ENCODE data around the gene BFSP2.
A peak's percentile ranks its signal among the peaks of the same experiment; 100 is the strongest.

Gene BFSP2

GRCh38 chr3:133445108-133445507 lies 45.3 kb downstream of the BFSP2 start:
- intact Hi-C loops (cut with DNase I), result no loop called here
- no peak for DNase-seq

- intact Hi-C loops (cut with DNase I), result no loop called here
- DNase-seq, result no peak
These were observed 48.1 kb downstream of the BFSP2 start for GRCh38 chr3:133447750-133448477.

GRCh38 chr3:133448478-133449122 lies 48.7 kb downstream of the BFSP2 start:
- peak in 1 of 42 donors; percentile 18 for DNase-seq

GRCh38 chr3:133451309-133451708 lies 51.5 kb downstream of the BFSP2 start:
- no peak for DNase-seq
- intact Hi-C loops (cut with DNase I), result no loop called here

More at GRCh38 chr3:133448478-133449122, 48.7 kb downstream of the BFSP2 start:
- intact Hi-C loops (cut with DNase I), result no loop called here

DNA sequence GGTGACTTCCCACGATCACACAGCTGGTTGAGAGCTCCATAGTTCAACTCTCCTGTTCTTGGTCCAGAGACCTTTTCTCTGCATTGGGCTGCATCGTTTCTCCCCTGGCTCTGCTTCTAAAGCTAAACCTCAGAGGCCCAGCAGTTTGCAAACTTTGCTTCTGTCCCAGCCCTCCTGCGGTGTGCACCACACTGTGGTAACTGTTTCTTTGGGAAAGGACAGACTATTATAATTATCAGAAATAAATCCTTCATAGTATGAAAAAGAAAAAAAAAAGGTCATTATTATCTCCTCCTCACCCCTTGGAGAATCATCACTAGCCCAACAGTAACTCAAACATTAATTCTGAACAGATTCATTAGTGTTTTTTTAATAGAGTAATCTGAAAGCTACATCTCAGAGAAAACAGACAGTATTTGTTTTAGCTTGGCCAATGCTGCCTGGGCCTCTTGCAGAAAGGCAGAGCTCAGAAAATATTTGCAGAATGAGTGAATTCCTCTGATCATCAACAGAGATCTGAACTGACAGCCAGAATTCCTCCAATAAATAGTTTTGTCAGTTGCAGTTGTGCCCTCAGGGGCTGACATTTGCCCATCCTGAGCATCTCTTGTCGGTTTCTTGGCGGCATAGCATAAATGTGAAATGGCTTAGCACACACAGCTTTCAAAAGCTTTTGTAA lies 52.9 kb downstream of the BFSP2 start:
- intact Hi-C loops (cut with DNase I), result no loop called here
- no peak for DNase-seq

DNA sequence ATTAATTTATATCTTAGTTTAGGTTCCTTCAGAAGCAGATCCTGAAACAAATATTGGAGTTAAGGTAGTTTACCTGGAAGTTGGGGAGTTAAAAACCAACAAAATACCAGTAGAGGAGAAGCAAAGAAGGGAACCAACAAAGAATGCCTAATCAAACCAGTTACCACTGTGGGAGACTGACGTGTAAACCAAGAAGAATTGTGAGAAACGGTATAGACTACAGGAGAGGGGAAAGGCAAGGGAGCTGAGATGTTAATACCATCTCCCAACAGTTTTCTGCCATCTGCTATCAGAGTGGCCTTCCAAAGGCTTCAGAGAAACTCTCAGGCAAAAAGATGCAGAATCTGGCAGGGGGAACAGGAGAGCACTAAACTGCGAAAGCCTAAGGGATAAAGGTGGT lies 53.5 kb downstream of the BFSP2 start:
- DNase-seq, result no peak
- intact Hi-C loops (cut with DNase I), result no loop called here

GRCh38 chr3:133455281-133455680 lies 55.4 kb downstream of the BFSP2 start:
- intact Hi-C loops (cut with DNase I), result no loop called here
- no peak for DNase-seq

- intact Hi-C loops (cut with DNase I), result no loop called here
These were observed 56.1 kb downstream of the BFSP2 start for GRCh38 chr3:133455960-133456359.

DNA sequence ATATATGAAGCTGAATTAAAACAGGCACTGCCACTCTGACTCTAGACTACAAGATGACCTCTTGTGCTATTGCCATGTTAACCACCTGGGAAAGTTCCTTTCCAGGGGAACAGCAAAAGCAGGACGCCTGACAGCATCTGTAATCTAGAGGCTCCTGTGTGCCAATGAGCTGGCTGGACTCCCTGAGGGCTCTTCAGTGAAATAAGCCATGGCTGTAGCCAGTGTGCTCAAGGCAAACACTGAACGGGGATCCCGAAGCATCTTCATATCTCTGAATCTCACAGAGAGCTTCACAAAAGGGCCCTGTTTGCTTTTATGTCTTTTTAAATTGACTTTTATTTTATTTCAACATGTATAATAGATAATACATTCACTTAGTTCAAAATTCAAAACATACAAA lies 57.2 kb downstream of the BFSP2 start:
- intact Hi-C loops (cut with DNase I), result no loop called here
- DNase-seq, result no peak

More at GRCh38 chr3:133455960-133456359, 56.1 kb downstream of the BFSP2 start:
- no peak for DNase-seq

DNA sequence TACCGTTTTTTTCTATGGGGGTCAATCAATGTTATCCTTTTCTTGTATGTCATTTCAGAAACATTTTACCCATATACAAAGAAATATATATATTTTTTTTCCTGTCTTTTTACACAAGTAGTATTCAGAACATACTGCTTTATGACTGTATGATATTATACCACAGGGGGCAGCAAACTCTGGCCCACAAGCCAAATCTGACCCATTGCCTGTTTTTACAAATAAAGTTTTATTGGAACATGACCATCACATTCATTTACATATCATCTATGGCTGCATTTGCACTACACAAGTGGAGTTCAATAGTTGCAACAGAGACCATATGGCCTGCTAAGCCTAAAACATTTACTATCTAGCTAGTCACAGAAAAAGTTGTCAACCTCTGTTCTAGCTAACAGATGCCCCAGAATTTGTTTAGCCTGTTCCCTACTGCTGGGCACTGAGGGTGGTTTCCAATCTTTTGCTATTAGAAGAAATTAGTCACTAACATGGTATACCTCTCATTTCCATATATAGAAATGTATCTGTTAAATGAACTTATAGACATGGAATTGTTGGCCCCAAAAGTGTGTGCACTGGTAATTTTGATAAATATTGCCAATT lies 57.7 kb downstream of the BFSP2 start:
- intact Hi-C loops (cut with DNase I), result no loop called here
- no peak for DNase-seq

GRCh38 chr3:133459400-133459799 lies 59.5 kb downstream of the BFSP2 start:
- DNase-seq, result peak in 1 of 42 donors; percentile 46
- intact Hi-C loops (cut with DNase I), result no loop called here

DNA sequence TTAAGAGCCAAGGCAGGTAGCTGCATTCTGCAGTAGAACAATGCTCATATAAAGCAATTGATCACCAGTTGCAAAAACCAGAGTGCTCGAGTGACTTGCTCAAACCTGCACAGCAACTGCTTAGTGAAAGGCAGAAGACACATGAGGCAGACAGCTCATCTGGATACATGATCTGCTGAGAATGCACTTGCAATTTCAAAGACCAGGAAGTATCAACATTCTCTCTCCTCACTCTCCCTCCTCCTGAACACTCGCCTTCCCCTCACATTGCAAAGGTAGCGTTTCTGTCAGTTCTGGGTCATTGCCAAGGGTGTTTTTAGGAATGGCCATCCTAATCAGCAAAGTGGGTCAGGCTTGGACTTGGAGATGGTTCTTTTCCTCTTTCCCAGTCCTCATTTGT lies 61.0 kb downstream of the BFSP2 start:
- no peak for DNase-seq
- intact Hi-C loops (cut with DNase I), result no loop called here

- intact Hi-C loops (cut with DNase I), result no loop called here
- no peak for DNase-seq
These were observed 61.4 kb downstream of the BFSP2 start for GRCh38 chr3:133461291-133461690.

- intact Hi-C loops (cut with DNase I), result no loop called here
These were observed 63.5 kb downstream of the BFSP2 start for GRCh38 chr3:133463347-133463860.

DNA sequence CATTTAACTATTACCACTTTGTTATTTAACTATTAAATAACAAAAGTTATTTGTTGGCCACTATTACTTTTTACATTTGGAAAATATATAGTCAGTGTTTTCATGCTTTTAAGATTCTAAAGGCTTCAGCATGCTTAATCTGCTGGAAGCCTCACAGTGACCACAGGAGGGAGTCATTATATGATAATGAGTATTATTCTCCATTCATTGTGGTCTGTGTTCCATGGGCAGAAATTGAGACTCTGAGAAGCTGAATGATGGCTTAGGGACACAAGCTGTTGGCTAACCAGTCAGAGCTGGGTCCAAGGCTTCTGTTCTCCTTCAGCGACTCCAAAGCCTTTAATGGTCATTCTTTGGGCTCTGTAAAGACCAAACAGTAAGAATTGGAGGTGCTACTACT lies 64.7 kb downstream of the BFSP2 start:
- intact Hi-C loops (cut with DNase I), result no loop called here
- DNase-seq, result no peak

More at GRCh38 chr3:133463347-133463860, 63.5 kb downstream of the BFSP2 start:
- no peak for DNase-seq

DNA sequence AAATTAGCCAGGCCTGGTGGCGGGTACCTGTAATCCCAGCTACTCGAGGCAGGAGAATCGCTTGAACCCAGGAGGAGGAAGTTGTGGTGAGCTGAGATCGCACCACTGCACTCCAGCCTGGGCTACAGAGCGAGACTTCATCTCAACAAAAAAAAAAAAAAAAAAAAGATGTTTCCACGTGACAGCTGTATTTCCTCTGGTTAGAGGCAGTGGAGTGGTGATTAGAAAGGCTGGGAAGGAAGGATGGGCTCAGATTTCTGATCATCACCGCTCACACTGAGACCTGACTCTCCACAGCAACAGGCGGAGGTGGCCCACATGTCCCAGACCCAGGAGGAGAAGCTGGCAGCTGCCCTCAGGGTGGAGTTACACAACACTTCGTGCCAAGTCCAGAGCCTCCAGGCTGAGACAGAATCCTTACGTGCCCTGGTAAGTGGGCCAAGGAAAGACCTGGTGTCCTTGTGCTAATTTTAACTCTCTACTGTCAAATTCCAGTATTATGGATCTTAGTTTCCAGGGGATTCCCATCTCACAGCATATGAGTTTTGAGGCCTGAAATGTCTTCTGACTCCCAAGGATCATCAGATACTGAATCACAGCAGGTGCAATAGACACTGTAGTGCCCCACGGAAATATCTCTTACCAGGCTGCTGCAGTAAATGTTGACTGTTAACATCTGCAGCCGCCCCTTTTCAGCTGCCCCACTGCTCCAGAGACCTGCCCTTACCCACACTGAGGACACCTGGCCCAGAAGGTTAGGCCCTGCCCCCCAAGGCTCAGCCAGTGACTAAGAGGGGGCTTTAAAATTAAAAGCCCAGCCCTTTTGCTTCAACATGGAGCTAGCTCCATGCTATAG lies 66.9 kb downstream of the BFSP2 start:
- intact Hi-C loops (cut with DNase I), result no loop called here
- no peak for DNase-seq

GRCh38 chr3:133467780-133468179 lies 67.9 kb downstream of the BFSP2 start:
- no peak for DNase-seq
- intact Hi-C loops (cut with DNase I), result no loop called here

- intact Hi-C loops (cut with DNase I), result no loop called here
- DNase-seq, result no peak
These were observed 68.4 kb downstream of the BFSP2 start for GRCh38 chr3:133468251-133468721.
